Measurements from ENCODE around the gene OR6C68. TPM values are rescaled to one million over a fixed set of nuclear protein-coding genes. Genes with fewer than 3 reads are reported as not detected.

The OR6C68 gene
- total RNA-seq, 1 donor from 2014 or later, result not detected

- Mint-ChIP-seq H3K4me3 (ENCODE audit: unreplicated experiment) (no peak overlapping the region), H3K27ac (ENCODE audit: unreplicated experiment) (no peak overlapping the region), H3K4me1 (ENCODE audit: low read depth) (no peaks in the 10 kb centered on the region), H3K9me3 (ENCODE audit: low read depth) (no peaks in the 10 kb centered on the region), H3K27me3 (ENCODE audit: low read depth) (peaks cover 2% of the 10 kb centered on the region), H3K36me3 (ENCODE audit: low read depth) (no peaks in the 10 kb centered on the region)
- TF ChIP-seq CTCF (IDR thresholded peaks at IDR 0.05), result no peak
- DNase-seq (ENCODE audit: low spot score), result no peak
Measured at GRCh38 chr12:55495490-55495889, 3.3 kb downstream of the OR6C68 start.

GRCh38 chr12:55499231-55499630, 7.1 kb downstream of the OR6C68 start:
- Mint-ChIP-seq H3K27me3 (ENCODE audit: low read depth) (peaks cover 2% of the 10 kb centered on the region), H3K36me3 (ENCODE audit: low read depth) (no peaks in the 10 kb centered on the region), H3K27ac (ENCODE audit: unreplicated experiment) (no peak overlapping the region), H3K4me1 (ENCODE audit: low read depth) (no peaks in the 10 kb centered on the region), H3K9me3 (ENCODE audit: low read depth) (no peaks in the 10 kb centered on the region), H3K4me3 (ENCODE audit: unreplicated experiment) (no peak overlapping the region)
- DNase-seq (ENCODE audit: low spot score), result no peak
- no peak for TF ChIP-seq CTCF (IDR thresholded peaks at IDR 0.05)

- H3K4me1 Mint-ChIP-seq (ENCODE audit: low read depth), result no peaks in the 10 kb centered on the region
- H3K36me3 Mint-ChIP-seq (ENCODE audit: low read depth), result no peaks in the 10 kb centered on the region
- H3K9me3 Mint-ChIP-seq (ENCODE audit: low read depth), result no peaks in the 10 kb centered on the region
- H3K27ac Mint-ChIP-seq (ENCODE audit: unreplicated experiment), result no peak overlapping the region
- H3K27me3 Mint-ChIP-seq (ENCODE audit: low read depth), result peaks cover 2% of the 10 kb centered on the region
- no peak for TF ChIP-seq CTCF (IDR thresholded peaks at IDR 0.05)
- DNase-seq (ENCODE audit: low spot score), result no peak
- H3K4me3 Mint-ChIP-seq (ENCODE audit: unreplicated experiment), result no peak overlapping the region
Measured at GRCh38 chr12:55499810-55500252, 7.7 kb downstream of the OR6C68 start.

GRCh38 chr12:55501601-55502000, 9.4 kb downstream of the OR6C68 start:
- H3K27ac Mint-ChIP-seq (ENCODE audit: unreplicated experiment), result no peak overlapping the region
- no peak for TF ChIP-seq CTCF (IDR thresholded peaks at IDR 0.05)
- H3K36me3 Mint-ChIP-seq (ENCODE audit: low read depth), result no peaks in the 10 kb centered on the region

GRCh38 chr12:55515696-55516095, 23.5 kb downstream of the OR6C68 start:
- no peak for TF ChIP-seq CTCF (IDR thresholded peaks at IDR 0.05)
- Mint-ChIP-seq H3K27me3 (ENCODE audit: low read depth) (no peaks in the 10 kb centered on the region), H3K9me3 (ENCODE audit: low read depth) (peaks cover 4% of the 10 kb centered on the region), H3K4me1 (ENCODE audit: low read depth) (no peaks in the 10 kb centered on the region), H3K27ac (ENCODE audit: unreplicated experiment) (no peak overlapping the region), H3K36me3 (ENCODE audit: low read depth) (no peaks in the 10 kb centered on the region), H3K4me3 (ENCODE audit: unreplicated experiment) (no peak overlapping the region)
- DNase-seq (ENCODE audit: low spot score), result no peak

More at GRCh38 chr12:55501601-55502000, 9.4 kb downstream of the OR6C68 start:
- H3K27me3 Mint-ChIP-seq (ENCODE audit: low read depth), result peaks cover 2% of the 10 kb centered on the region
- no peaks in the 10 kb centered on the region for H3K4me1 Mint-ChIP-seq (ENCODE audit: low read depth)
- no peak for DNase-seq (ENCODE audit: low spot score)
- no peaks in the 10 kb centered on the region for H3K9me3 Mint-ChIP-seq (ENCODE audit: low read depth)
- no peak overlapping the region for H3K4me3 Mint-ChIP-seq (ENCODE audit: unreplicated experiment)

Data from chondrocyte (in vitro differentiated cells).